T-helper 17 cell (primary cell): ENCODE results near the gene SFMBT2. TPM values are rescaled to one million over a fixed set of nuclear protein-coding genes. Genes with fewer than 3 reads are reported as not detected.
A peak's percentile ranks its signal among the peaks of the same experiment; 100 is the strongest.
"Not testable (repeated sequence)": the region's sequence is repeated elsewhere in the genome, so short reads cannot be mapped to it uniquely, and the experiment has no call there.

Experiments used
- ATAC-seq: fragments of 150-1000 bp; cut with Tn5 transposase; 2 replicates; pipeline ENCODE4 v1.10.0; 2021; ENCODE audit warnings: mild to moderate bottlenecking, moderate library complexity
- DNase-seq, 3 donors: peaks; one replicate each; pipeline versions ENCODE4 v3.0.0 to v3.0.0-alpha.2; 2020 to 2021
- H3K9me3 ChIP-seq: one replicate; pipeline ENCODE4 v1.7.0; 2013; ENCODE audit warnings: low read length, mild to moderate bottlenecking; ENCODE audit not compliant: control insufficient read depth, poor library complexity, severe bottlenecking
- H3K27ac Mint-ChIP-seq: one replicate; pipeline ENCODE4 v1.8.0; 2022; ENCODE audit warnings: mild to moderate bottlenecking, moderate library complexity, mixed read lengths
- H3K27me3 Mint-ChIP-seq: one replicate; pipeline ENCODE4 v1.8.0; 2022; ENCODE audit warnings: mixed read lengths
- H3K36me3 Mint-ChIP-seq: one replicate; pipeline ENCODE4 v1.8.0; 2022; ENCODE audit warnings: low read depth, mixed read lengths
- H3K4me1 Mint-ChIP-seq: one replicate; pipeline ENCODE4 v1.8.0; 2022; ENCODE audit warnings: mild to moderate bottlenecking, mixed read lengths
- H3K4me3 Mint-ChIP-seq: one replicate; pipeline ENCODE4 v1.8.0; 2022; ENCODE audit warnings: mild to moderate bottlenecking, moderate library complexity, mixed read lengths
- total RNA-seq, 4 donors: library from RNA in 2 of 4; stranded (reverse) in 2 of 4; gene quantifications; one replicate each; pipeline ENCODE4 v1.2.3 and lab custom pipeline; 2022 to 2026

SFMBT2 gene
- total RNA-seq, 2 donors from 2014 or later: 18.2 to 19.4 TPM

DNA sequence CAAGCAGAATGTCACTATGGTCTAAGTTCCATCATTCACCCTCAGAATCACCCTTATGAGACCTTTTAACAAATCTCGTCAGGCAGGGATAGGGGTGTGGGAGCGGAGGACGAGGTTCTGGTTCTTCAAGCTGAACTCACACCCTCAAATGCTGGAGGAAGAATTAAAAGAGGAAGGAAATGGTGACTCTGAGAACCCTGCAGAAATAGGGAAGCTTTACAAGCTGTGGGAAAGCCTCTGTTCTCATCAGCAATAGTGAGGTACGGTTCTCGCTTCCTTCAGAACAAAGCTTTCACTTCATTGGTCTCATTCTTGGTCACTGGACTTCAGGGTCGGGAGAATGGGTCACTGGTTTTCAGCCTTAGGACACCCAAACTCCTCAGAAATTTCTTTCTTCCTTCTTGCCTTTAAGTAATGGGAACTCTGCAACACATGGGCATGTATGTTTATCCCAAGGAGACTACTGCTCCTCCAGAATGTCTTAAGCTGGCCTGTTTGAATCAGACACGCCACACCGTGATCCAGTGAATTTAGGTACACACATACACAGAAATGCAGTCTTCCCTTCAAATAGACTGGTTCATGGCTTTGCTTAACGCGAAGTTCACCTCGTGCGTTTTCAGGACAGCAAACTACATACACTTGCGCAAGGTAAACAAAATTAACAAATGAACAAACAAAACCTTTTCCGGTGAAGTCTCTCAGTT lies 226.0 kb downstream of the SFMBT2 start:
- H3K4me3 Mint-ChIP-seq: no peak overlapping the region
- peaks cover 7% of the 10 kb centered on the region for H3K36me3 Mint-ChIP-seq
- H3K9me3 ChIP-seq: no peaks in the 10 kb centered on the region
- ATAC-seq (peak; percentile 65), DNase-seq (no peak)
- H3K27me3 Mint-ChIP-seq: no peaks in the 10 kb centered on the region
- H3K4me1 Mint-ChIP-seq: peaks cover 6% of the 10 kb centered on the region
- H3K27ac Mint-ChIP-seq: no peak overlapping the region

DNA sequence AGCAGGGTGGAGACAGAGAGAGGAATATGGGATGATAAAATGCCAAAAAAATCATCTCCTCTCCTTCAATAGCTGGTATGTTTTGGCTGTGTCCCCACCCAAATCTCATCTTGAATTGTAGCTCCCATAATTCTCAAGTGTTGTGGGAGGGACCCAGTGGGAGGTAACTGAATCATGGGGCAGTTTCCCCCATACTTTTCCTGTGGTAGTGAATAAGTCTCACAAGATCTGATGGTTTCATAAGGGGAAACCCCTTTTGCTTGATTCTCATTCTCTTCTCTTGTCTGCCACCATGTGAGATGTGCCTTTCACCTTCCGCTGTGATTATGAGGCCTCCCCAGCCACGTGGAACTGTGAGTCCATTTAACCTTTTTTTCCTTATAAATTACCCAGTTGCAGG lies 226.7 kb downstream of the SFMBT2 start:
- not testable (repeated sequence) for H3K4me3 Mint-ChIP-seq, H3K27me3 Mint-ChIP-seq, H3K4me1 Mint-ChIP-seq, H3K27ac Mint-ChIP-seq, DNase-seq, H3K36me3 Mint-ChIP-seq, H3K9me3 ChIP-seq, ATAC-seq

DNA sequence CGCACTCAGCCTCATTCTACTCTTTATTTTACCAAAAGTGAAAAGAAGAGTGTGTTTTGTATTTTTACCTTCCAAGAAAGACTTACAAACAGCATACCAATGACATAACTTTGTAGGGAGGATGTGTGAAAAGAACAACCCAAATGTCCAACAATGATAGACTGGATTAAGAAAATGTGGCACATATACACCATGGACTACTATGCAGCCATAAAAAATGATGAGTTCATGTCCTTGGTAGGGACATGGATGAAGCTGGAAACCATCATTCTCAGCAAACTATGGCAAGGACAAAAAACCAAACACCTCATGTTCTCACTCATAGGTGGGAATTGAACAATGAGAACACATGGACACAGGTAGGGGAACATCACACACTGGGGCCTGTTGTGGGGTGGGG lies 228.5 kb downstream of the SFMBT2 start:
- not testable (repeated sequence) for ATAC-seq, H3K36me3 Mint-ChIP-seq, H3K9me3 ChIP-seq, H3K27ac Mint-ChIP-seq, H3K27me3 Mint-ChIP-seq, DNase-seq, H3K4me3 Mint-ChIP-seq, H3K4me1 Mint-ChIP-seq

DNA sequence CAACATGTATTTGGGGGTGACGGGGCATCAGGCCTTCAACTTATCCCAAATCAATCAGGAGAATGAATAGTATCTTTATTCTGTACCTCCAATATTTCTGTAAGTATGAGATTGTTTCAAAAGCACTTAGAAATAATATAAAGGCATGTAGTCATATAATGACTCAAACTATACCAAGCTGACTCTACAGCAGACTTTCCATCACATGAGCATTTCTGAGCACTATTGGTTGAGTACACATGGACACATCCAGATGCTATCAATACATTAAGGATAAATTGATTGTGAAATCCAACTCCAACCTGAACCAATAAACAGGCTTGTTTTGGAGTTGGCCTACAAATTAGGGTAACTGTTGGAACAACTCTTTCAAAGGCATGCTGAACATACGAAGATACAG lies 229.4 kb downstream of the SFMBT2 start:
- no peaks in the 10 kb centered on the region for H3K9me3 ChIP-seq
- DNase-seq: no peak
- Mint-ChIP-seq H3K36me3 (peaks cover 7% of the 10 kb centered on the region), H3K4me1 (peaks cover 3% of the 10 kb centered on the region), H3K27ac (no peak overlapping the region), H3K27me3 (no peaks in the 10 kb centered on the region), H3K4me3 (no peak overlapping the region)
- no peak for ATAC-seq

DNA sequence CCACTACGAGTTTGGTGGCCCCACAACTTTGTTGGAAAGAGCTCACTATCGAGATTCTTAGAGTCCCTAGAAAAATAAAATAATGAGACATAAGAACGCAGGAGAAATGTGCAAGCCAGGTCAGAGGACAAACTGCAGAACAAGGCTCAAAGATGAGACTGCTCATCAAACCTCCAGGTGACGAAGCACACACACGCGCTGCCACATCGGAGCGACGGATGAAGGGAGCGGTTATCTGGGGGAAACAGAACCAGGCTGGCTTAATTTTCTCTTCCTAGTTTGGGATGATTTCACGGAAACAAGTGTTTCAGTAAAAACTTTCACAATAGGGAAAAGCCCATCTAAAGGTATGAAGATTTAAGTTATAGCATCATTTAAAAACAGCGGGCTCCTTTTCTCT lies 231.3 kb downstream of the SFMBT2 start:
- no peak for ATAC-seq
- peaks cover 7% of the 10 kb centered on the region for H3K36me3 Mint-ChIP-seq
- no peaks in the 10 kb centered on the region for H3K9me3 ChIP-seq
- DNase-seq: no peak
- H3K27ac Mint-ChIP-seq: no peak overlapping the region
- no peaks in the 10 kb centered on the region for H3K27me3 Mint-ChIP-seq
- peaks cover 3% of the 10 kb centered on the region for H3K4me1 Mint-ChIP-seq
- no peak overlapping the region for H3K4me3 Mint-ChIP-seq

DNA sequence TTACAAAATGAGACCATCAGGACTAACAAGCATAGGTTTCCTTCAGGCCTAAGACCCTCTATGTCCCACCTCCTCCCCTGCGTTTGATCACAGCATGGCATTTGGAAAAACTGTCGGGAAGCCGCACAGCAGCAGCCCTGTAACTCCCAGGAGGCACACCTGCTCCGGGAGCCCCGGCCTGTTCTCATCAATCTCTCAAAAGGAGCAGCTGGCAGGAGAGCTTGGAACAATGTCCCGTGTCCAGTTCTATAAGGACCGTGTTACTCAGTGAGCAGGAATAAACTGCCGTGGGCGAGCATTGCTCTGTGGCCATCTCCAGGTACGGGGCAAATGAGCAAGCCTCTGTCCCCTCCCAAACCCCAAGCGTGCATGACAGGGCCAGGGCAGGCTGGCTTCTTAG lies 236.9 kb downstream of the SFMBT2 start:
- no peak for ATAC-seq
- Mint-ChIP-seq H3K27ac (no peak overlapping the region), H3K4me3 (no peak overlapping the region), H3K27me3 (no peaks in the 10 kb centered on the region), H3K4me1 (no peaks in the 10 kb centered on the region), H3K36me3 (peaks cover 2% of the 10 kb centered on the region)
- H3K9me3 ChIP-seq: no peaks in the 10 kb centered on the region
- no peak for DNase-seq

DNA sequence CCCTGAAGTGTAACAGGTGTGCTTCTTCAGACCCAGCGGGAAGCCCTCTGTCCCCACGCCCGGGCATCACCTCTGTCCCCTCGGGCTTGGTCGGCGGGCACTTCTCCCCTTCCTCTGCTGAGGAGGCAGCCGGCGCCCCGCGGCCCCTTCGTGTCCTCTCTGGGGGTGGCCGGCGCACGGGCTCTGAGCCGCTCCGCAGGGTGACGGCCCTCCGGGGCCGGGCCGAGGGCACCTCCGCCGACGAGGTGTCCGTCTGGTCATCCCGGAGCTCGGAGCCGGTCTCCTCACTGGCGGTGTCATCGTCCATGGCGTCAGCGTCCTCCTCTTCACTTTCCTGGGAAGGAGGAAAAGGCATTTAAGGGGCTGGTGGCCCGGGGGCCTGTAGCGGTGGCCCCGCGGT lies 239.0 kb downstream of the SFMBT2 start:
- no peaks in the 10 kb centered on the region for H3K4me1 Mint-ChIP-seq
- no peak overlapping the region for H3K27ac Mint-ChIP-seq
- DNase-seq (no peak), ATAC-seq (no peak)
- H3K36me3 Mint-ChIP-seq: peaks cover 3% of the 10 kb centered on the region
- H3K9me3 ChIP-seq: no peaks in the 10 kb centered on the region
- H3K4me3 Mint-ChIP-seq: no peak overlapping the region
- H3K27me3 Mint-ChIP-seq: no peaks in the 10 kb centered on the region

DNA sequence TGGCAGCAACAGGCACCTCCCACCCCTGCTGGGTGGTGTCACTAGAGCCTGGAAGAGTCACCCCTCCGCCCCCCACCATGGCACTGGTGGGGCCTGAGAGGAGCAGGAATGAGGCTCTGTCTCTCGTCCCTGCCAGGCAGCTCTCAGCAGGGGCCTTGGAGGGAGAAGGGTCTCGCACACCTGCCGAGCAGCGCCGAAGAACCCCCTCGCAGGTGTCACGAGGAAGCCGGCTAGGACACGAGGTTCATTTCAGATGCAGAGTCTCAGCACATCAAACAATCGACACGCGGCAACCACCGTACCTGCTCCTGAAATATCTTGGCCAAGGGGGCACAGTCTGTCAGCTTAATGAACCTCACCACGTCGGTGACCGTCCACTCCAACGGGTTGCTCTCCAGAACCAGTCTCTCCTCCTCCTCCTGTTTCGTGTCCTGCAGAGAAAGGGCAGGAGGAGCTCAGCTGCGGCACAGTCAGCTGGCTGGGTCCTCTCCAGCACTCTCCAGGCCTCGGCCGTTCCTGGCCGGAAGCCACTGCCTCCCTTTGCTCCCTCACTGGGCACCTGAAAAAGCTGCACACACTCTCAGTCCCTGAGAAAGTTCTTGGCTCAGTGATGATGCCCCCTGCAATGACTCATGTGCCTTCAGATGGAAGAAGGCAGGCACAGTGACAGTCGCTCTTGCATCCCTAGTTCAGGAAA lies 240.1 kb downstream of the SFMBT2 start:
- H3K27ac Mint-ChIP-seq: no peak overlapping the region
- ATAC-seq (no peak), DNase-seq (no peak)
- H3K27me3 Mint-ChIP-seq: no peaks in the 10 kb centered on the region
- peaks cover 3% of the 10 kb centered on the region for H3K36me3 Mint-ChIP-seq
- no peaks in the 10 kb centered on the region for H3K4me1 Mint-ChIP-seq
- no peaks in the 10 kb centered on the region for H3K9me3 ChIP-seq
- H3K4me3 Mint-ChIP-seq: no peak overlapping the region

DNA sequence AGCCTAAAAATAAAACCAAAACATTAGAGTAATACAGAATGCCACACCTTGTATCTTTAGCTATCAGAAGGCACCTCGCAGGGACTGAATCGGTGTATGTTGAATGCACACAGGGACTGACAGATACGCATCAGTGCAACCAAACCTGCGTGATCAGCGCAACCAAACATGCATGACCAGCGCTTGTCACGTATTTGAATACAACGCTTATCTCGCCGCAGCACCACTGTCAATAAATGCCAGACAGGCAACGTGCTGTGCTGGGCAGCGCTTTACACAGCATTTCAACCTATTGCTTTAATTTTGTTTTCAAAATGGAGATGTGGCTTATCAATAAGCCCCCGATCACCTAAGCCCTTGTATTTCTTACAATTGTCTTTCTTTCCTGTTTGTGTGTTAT lies 242.4 kb downstream of the SFMBT2 start:
- peak overlapping the region; percentile 21 for H3K27ac Mint-ChIP-seq
- no peak for DNase-seq
- peaks cover 3% of the 10 kb centered on the region for H3K36me3 Mint-ChIP-seq
- no peak for ATAC-seq
- no peaks in the 10 kb centered on the region for H3K9me3 ChIP-seq
- no peak overlapping the region for H3K4me3 Mint-ChIP-seq
- no peaks in the 10 kb centered on the region for H3K27me3 Mint-ChIP-seq
- H3K4me1 Mint-ChIP-seq: no peaks in the 10 kb centered on the region

DNA sequence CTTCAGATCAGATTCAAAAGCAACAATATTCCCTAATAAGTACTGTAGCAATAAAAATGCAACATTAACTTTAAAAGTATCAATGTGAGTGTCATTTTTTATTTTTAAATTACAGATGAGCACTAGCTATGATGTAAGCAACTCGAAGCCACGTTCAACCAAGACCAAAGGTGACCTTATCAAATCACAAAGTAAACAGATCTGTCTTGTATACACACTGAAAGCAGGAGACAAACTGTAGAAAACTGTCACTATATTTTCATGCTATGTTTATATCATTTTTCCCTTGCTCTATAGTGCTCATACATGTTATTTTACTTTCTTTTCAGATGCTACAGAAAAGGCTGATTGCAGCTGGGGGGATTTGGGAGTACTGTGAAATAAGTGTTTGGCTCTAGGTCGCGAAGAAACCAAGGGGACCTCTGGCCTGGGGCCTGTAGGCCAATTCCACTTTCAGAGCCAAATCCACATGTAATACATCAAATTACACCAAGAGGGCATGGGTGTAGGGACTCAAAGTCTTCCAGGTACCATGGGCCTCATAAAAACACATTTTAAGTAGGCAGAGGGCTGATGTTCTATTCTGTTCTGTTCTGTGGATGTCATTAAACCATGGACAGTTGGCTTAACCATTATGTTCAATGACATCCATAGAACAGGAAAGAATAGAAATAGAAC lies 245.2 kb downstream of the SFMBT2 start:
- no peaks in the 10 kb centered on the region for H3K9me3 ChIP-seq
- DNase-seq: no peak
- Mint-ChIP-seq H3K4me1 (no peaks in the 10 kb centered on the region), H3K27me3 (no peaks in the 10 kb centered on the region), H3K36me3 (peaks cover 3% of the 10 kb centered on the region), H3K27ac (no peak overlapping the region), H3K4me3 (no peak overlapping the region)
- ATAC-seq: no peak

DNA sequence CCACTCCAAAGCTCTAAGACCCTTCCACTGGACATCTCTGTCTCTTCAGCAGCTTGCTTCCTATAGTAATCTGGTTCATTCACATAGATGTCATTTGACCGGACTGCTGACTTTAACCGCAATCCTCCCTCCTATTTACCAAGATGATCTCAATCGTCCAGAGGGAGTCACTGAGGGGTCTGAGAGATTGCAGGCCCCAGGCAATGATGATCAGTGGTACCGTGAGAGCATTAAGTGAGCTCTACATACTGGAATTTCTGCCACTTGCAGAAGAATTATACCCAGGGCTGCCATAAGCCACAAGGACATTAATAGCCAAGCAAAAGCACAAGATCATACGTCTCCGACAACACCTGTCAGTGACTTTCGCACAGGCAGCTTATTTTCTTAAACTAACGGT lies 245.9 kb downstream of the SFMBT2 start:
- Mint-ChIP-seq H3K27me3 (no peaks in the 10 kb centered on the region), H3K4me3 (no peak overlapping the region), H3K27ac (peak overlapping the region; percentile 51), H3K36me3 (peaks cover 6% of the 10 kb centered on the region), H3K4me1 (peaks cover 4% of the 10 kb centered on the region)
- no peaks in the 10 kb centered on the region for H3K9me3 ChIP-seq
- ATAC-seq (no peak), DNase-seq (no peak)

DNA sequence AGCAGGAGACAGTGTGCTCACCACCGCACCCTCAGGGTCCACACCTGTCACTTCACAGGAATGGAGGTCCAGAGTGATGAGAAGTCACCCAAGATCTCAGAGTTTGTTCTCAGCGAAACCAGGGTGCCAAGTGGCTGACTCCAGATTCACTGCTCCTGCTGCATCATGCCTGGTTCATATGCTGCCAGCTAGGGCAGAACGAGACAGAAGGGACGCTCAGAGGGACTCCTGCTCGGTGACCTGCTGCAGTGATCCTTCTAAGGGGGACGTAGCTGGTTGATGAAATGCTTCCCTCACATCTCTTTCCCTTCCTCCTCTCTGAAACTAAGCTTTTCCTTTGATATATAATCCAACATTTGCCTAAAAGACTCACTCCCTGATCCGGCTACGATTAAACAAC lies 248.5 kb downstream of the SFMBT2 start:
- Mint-ChIP-seq H3K27ac (no peak overlapping the region), H3K36me3 (peaks cover 6% of the 10 kb centered on the region), H3K4me3 (no peak overlapping the region), H3K4me1 (peaks cover 12% of the 10 kb centered on the region), H3K27me3 (no peaks in the 10 kb centered on the region)
- ATAC-seq (no peak), DNase-seq (no peak)
- no peaks in the 10 kb centered on the region for H3K9me3 ChIP-seq

DNA sequence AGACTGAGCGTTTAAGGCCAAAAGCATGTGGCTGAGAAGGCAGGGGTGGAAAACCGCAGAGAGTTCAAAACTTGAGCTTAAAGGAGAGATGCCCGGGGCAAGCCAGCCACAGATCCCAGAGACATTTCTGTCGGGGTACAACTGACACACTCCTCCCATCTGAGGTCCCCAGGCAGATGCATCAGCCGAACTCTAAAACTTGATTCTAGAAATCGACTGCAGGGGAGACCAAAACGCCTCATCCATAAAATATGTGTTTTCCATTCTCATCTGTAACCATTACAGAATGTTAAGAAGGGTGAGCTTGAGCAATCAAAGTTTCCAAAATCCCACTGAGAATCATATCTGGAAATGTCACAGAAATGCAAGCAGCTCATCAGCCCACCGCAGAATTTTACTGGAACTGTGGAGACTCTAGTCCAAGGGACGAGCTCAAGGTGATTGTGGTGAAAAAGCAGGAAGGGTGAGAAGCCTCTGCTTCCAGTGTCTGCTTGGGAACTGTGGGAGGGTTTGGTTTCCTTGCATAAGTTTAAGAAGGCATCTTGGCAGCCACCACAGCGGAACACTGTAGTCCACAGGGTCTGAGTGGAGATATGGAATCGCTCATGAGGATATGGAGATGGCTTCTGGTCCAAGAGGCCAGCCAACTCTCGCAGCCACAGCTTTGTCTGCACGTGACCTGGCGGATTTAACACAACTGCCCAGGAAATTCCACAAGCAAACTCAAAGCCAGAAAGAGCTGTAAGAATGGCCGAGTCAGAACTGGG lies 249.2 kb downstream of the SFMBT2 start:
- DNase-seq: no peak
- Mint-ChIP-seq H3K4me1 (peaks cover 12% of the 10 kb centered on the region), H3K27me3 (no peaks in the 10 kb centered on the region), H3K36me3 (peaks cover 3% of the 10 kb centered on the region), H3K4me3 (no peak overlapping the region), H3K27ac (no peak overlapping the region)
- no peaks in the 10 kb centered on the region for H3K9me3 ChIP-seq
- no peak for ATAC-seq
